H9 (cell line): ENCODE measurements around the gene KREMEN2. TPM values are rescaled to one million over a fixed set of nuclear protein-coding genes. Genes with fewer than 3 reads are reported as not detected.

ENCODE experiments used
- DNase-seq: peaks from one replicate; pipeline ENCODE4 v3.0.0-alpha.2; 2017
- H2AFZ ChIP-seq: one replicate; pipeline ENCODE4 v1.6.1; 2013; ENCODE audit warnings: mild to moderate bottlenecking, low read length, control low read depth, moderate library complexity
- H2AK5ac ChIP-seq: 2 replicates; pipeline ENCODE4 v1.6.1; 2013; ENCODE audit warnings: low read length, control low read depth, mixed read lengths; ENCODE audit not compliant: insufficient read length
- H2BK120ac ChIP-seq: one replicate; pipeline ENCODE4 v1.6.1; 2013; ENCODE audit warnings: low read depth, mild to moderate bottlenecking, low read length, control low read depth, inconsistent platforms; ENCODE audit not compliant: poor library complexity, severe bottlenecking
- H2BK12ac ChIP-seq: 2 replicates; pipeline ENCODE4 v1.6.1; 2013; ENCODE audit warnings: low read length, control low read depth, mixed read lengths, low read depth; ENCODE audit not compliant: insufficient read length
- H2BK15ac ChIP-seq: 2 replicates; pipeline ENCODE4 v1.6.1; 2013; ENCODE audit warnings: low read depth, low read length, control low read depth
- H2BK20ac ChIP-seq: one replicate; pipeline ENCODE4 v1.6.1; 2013; ENCODE audit warnings: low read depth, mild to moderate bottlenecking, low read length, control low read depth, inconsistent platforms; ENCODE audit not compliant: poor library complexity, severe bottlenecking
- H2BK5ac ChIP-seq: 2 replicates; pipeline ENCODE4 v1.6.1; 2013; ENCODE audit warnings: low read length, control low read depth, mixed read lengths; ENCODE audit not compliant: insufficient read length
- H3K14ac ChIP-seq: 2 replicates; pipeline ENCODE4 v1.6.1; 2013; ENCODE audit warnings: low read length, control low read depth; ENCODE audit not compliant: insufficient read depth
- H3K18ac ChIP-seq: 2 replicates; pipeline ENCODE4 v1.6.1; 2013; ENCODE audit warnings: low read depth, mild to moderate bottlenecking, mixed read lengths, low read length, control low read depth; ENCODE audit not compliant: insufficient read length
- H3K23ac ChIP-seq: 2 replicates; pipeline ENCODE4 v1.6.1; 2013; ENCODE audit warnings: low read length, control low read depth, mixed read lengths, low read depth; ENCODE audit not compliant: insufficient read length
- H3K23me2 ChIP-seq: 2 replicates; pipeline ENCODE4 v1.6.1; 2013; ENCODE audit warnings: low read depth, mild to moderate bottlenecking, mixed read lengths, low read length, control low read depth; ENCODE audit not compliant: insufficient read length, poor library complexity, severe bottlenecking
- H3K27ac ChIP-seq: 2 replicates; pipeline ENCODE4 v1.5.1; 2013; ENCODE audit warnings: low read length, control low read depth, mixed read lengths, low read depth; ENCODE audit not compliant: insufficient read length
- H3K27me3 ChIP-seq: 2 replicates; pipeline ENCODE4 v1.6.1; 2013; ENCODE audit warnings: low read length, control low read depth, inconsistent platforms; ENCODE audit not compliant: insufficient read depth
- H3K4ac ChIP-seq: 2 replicates; pipeline ENCODE4 v1.6.1; 2013; ENCODE audit warnings: low read depth, mild to moderate bottlenecking, control low read depth, inconsistent platforms, low read length, moderate library complexity
- H3K4me1 ChIP-seq: 2 replicates; pipeline ENCODE4 v1.6.1; 2013; ENCODE audit warnings: low read length, control low read depth, inconsistent platforms; ENCODE audit not compliant: insufficient read depth
- H3K4me2 ChIP-seq: 2 replicates; pipeline ENCODE4 v1.6.1; 2013; ENCODE audit warnings: low read length, control low read depth, mixed read lengths; ENCODE audit not compliant: insufficient read length, insufficient read depth
- H3K56ac ChIP-seq: 2 replicates; pipeline ENCODE4 v1.6.1; 2013; ENCODE audit warnings: low read depth, mild to moderate bottlenecking, mixed read lengths, low read length, control low read depth; ENCODE audit not compliant: insufficient read length
- H3K79me1 ChIP-seq: 2 replicates; pipeline ENCODE4 v1.6.1; 2013; ENCODE audit warnings: low read depth, mild to moderate bottlenecking, moderate library complexity, low read length, control low read depth, inconsistent platforms; ENCODE audit not compliant: insufficient read depth, poor library complexity, severe bottlenecking
- H3K79me2 ChIP-seq: 2 replicates; pipeline ENCODE4 v1.6.1; 2013; ENCODE audit warnings: low read length, control low read depth, inconsistent platforms; ENCODE audit not compliant: insufficient read depth
- H3K9ac ChIP-seq: 2 replicates; pipeline ENCODE4 v1.6.1; 2013; ENCODE audit warnings: low read length, control low read depth, mixed read lengths; ENCODE audit not compliant: insufficient read length; ENCODE audit errors: extremely low read depth
- H3K9me3 ChIP-seq: one replicate; pipeline ENCODE4 v1.6.1; 2013; ENCODE audit warnings: low read depth, low read length, inconsistent platforms; ENCODE audit not compliant: control insufficient read depth
- H3T11ph ChIP-seq: one replicate; pipeline ENCODE4 v1.6.1; 2013; ENCODE audit warnings: mild to moderate bottlenecking, low read length, control low read depth, inconsistent platforms
- H4K20me1 ChIP-seq: one replicate; pipeline ENCODE4 v1.6.1; 2013; ENCODE audit not compliant: control insufficient read depth, insufficient read length, insufficient read depth
- H4K5ac ChIP-seq: 2 replicates; pipeline ENCODE4 v1.6.1; 2013; ENCODE audit warnings: low read depth, mild to moderate bottlenecking, mixed read lengths, low read length, control low read depth; ENCODE audit not compliant: insufficient read length
- H4K8ac ChIP-seq: replicated peaks from 2 replicates; pipeline ENCODE4 v1.6.1; 2013; ENCODE audit warnings: low read length, control low read depth, mixed read lengths, low read depth; ENCODE audit not compliant: insufficient read length
- H4K91ac ChIP-seq: 2 replicates; pipeline ENCODE4 v1.6.1; 2013; ENCODE audit warnings: low read depth, mild to moderate bottlenecking, moderate library complexity, mixed read lengths, low read length, control low read depth; ENCODE audit not compliant: insufficient read length
- H3K27ac Mint-ChIP-seq, 3 experiments: 2 replicates in 2 of 3; 3 replicates in 1 of 3; pipeline ENCODE4 v1.8.0; 2020 to 2021; ENCODE audit warnings: mixed read lengths in 3 of 3, mild to moderate bottlenecking in 1 of 3, moderate library complexity in 1 of 3
- H3K27me3 Mint-ChIP-seq: 2 replicates; pipeline ENCODE4 v1.8.0; 2021; ENCODE audit warnings: low read depth, mild to moderate bottlenecking, moderate library complexity, mixed read lengths
- H3K36me3 Mint-ChIP-seq, 3 experiments: 2 replicates in 2 of 3; 3 replicates in 1 of 3; pipeline ENCODE4 v1.8.0; 2020 to 2021; ENCODE audit warnings: low read depth in 3 of 3, mixed read lengths in 3 of 3; ENCODE audit not compliant: insufficient read depth in 1 of 3
- H3K4me1 Mint-ChIP-seq, 2 experiments: 2 replicates each; pipeline ENCODE4 v1.8.0; 2020; ENCODE audit warnings: mixed read lengths in 2 of 2
- H3K4me3 Mint-ChIP-seq, 2 experiments: 2 replicates in 1 of 2; 3 replicates in 1 of 2; pipeline ENCODE4 v1.8.0; 2020 to 2021; ENCODE audit warnings: mild to moderate bottlenecking in 2 of 2, mixed read lengths in 2 of 2, moderate library complexity in 1 of 2
- H3K9me3 Mint-ChIP-seq, 2 experiments: 2 replicates in 1 of 2; 3 replicates in 1 of 2; pipeline ENCODE4 v1.8.0; 2020; ENCODE audit warnings: mild to moderate bottlenecking in 2 of 2, mixed read lengths in 2 of 2, moderate library complexity in 1 of 2
- WGBS: extraction: QIAGEN DNeasy Blood & Tissue Kit; methylation state at CpG from one replicate; pipeline ENCODE4 v1.1.7; 2013; ENCODE audit warnings: missing lambda C conversion rate, low lambda C conversion rate, mixed read lengths; ENCODE audit not compliant: insufficient read length; ENCODE audit errors: extremely low coverage; 5-methylcytosine and 5-hydroxymethylcytosine counted together
- total RNA-seq: library from RNA; stranded (reverse); gene quantifications from 2 replicates; pipeline ENCODE4 v1.2.1, GENCODE V29; 2021
- TF ChIP-seq, protein P1 (sequence below): fragments of 200-600 bp; sonication (generic); conservative IDR thresholded peaks from 3 replicates; pipeline ENCODE4 v1.8.0; 2021; ENCODE audit warnings: antibody characterized with exemption, mild to moderate bottlenecking

The KREMEN2 gene
- total RNA-seq, 1 experiment from 2014 or later, result 12.8 TPM

GRCh38 chr16:2938206-2938605 is 25.9 kb upstream of the KREMEN2 start:
- WGBS, result no CpG with 5 or more reads among the region's 12 CpGs
- no peaks in the 10 kb centered on the region for H3K79me1 ChIP-seq
- H3K14ac ChIP-seq, result no peak overlapping the region
- Mint-ChIP-seq H3K9me3 (no peaks in the 10 kb centered on the region), H3K4me3 (no peak overlapping the region), H3K27ac (no peak overlapping the region), H3K27me3 (no peaks in the 10 kb centered on the region), H3K36me3 (peaks cover 8 to 28% (median 28%) of the 10 kb centered on the region in 3 experiments; a peak in 6 of 7 replicates), H3K4me1 (no peaks in the 10 kb centered on the region)
- no peak overlapping the region for H2BK120ac ChIP-seq
- no peaks in the 10 kb centered on the region for H3K23me2 ChIP-seq
- no peak overlapping the region for H4K91ac ChIP-seq
- no peak overlapping the region for H3T11ph ChIP-seq
- H3K9ac ChIP-seq, result no peak overlapping the region
- H3K9me3 ChIP-seq, result no peaks in the 10 kb centered on the region
- no peak overlapping the region for H4K5ac ChIP-seq
- H4K8ac ChIP-seq, result no peak overlapping the region
- no peak overlapping the region for H2BK20ac ChIP-seq
- TF ChIP-seq, protein P1, sequence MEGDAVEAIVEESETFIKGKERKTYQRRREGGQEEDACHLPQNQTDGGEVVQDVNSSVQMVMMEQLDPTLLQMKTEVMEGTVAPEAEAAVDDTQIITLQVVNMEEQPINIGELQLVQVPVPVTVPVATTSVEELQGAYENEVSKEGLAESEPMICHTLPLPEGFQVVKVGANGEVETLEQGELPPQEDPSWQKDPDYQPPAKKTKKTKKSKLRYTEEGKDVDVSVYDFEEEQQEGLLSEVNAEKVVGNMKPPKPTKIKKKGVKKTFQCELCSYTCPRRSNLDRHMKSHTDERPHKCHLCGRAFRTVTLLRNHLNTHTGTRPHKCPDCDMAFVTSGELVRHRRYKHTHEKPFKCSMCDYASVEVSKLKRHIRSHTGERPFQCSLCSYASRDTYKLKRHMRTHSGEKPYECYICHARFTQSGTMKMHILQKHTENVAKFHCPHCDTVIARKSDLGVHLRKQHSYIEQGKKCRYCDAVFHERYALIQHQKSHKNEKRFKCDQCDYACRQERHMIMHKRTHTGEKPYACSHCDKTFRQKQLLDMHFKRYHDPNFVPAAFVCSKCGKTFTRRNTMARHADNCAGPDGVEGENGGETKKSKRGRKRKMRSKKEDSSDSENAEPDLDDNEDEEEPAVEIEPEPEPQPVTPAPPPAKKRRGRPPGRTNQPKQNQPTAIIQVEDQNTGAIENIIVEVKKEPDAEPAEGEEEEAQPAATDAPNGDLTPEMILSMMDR, result no peak
- no peaks in the 10 kb centered on the region for H3K4me1 ChIP-seq
- H3K79me2 ChIP-seq, result no peaks in the 10 kb centered on the region
- no peak overlapping the region for H3K27ac ChIP-seq
- H2BK12ac ChIP-seq, result no peak overlapping the region
- no peak overlapping the region for H3K18ac ChIP-seq
- no peak for DNase-seq
- H4K20me1 ChIP-seq, result no peaks in the 10 kb centered on the region
- no peak overlapping the region for H3K4me2 ChIP-seq
- no peaks in the 10 kb centered on the region for H3K27me3 ChIP-seq
- no peak overlapping the region for H3K4ac ChIP-seq
- no peak overlapping the region for H2BK15ac ChIP-seq
- H3K23ac ChIP-seq, result no peak overlapping the region
- no peak overlapping the region for H2AFZ ChIP-seq
- no peak overlapping the region for H2BK5ac ChIP-seq
- no peak overlapping the region for H2AK5ac ChIP-seq
- H3K56ac ChIP-seq, result no peak overlapping the region
